Sigmoid colon (tissue), 7 donors: ENCODE data around the gene RABGAP1L. TPM values are rescaled to one million over a fixed set of nuclear protein-coding genes. Genes with fewer than 3 reads are reported as not detected.

Experiments
- DNase-seq: peaks from one replicate; pipeline ENCODE4 v3.0.0-alpha.2; 2019
- H3K27ac ChIP-seq, 4 donors: fragments of 200-600 bp; sonication (generic); one replicate each; pipeline ENCODE4 v1.5.1; 2016 to 2019; ENCODE audit warnings: mild to moderate bottlenecking in 1 of 4
- H3K27me3 ChIP-seq, 3 donors: fragments of 200-600 bp; sonication (generic); one replicate each; pipeline ENCODE4 v1.5.1; 2019; ENCODE audit warnings: mild to moderate bottlenecking in 1 of 3
- H3K36me3 ChIP-seq, 4 donors: fragments of 200-600 bp; sonication (generic); one replicate each; pipeline ENCODE4 v1.5.1; 2016 to 2019
- H3K4me1 ChIP-seq, 4 donors: fragments of 200-600 bp; sonication (generic); one replicate each; pipeline ENCODE4 v1.5.1; 2017 to 2019
- H3K4me3 ChIP-seq, 4 donors: fragments of 200-600 bp; sonication (generic); one replicate each; pipeline ENCODE4 v1.5.1; 2017 to 2019; ENCODE audit warnings: mild to moderate bottlenecking in 2 of 4, moderate library complexity in 1 of 4
- H3K9me3 ChIP-seq, 4 donors: fragments of 200-600 bp in 3 of 4; sonication (generic) in 3 of 4; one replicate each; pipeline versions ENCODE4 v1.5.1 to v1.6.1; 2013 to 2019
- EP300 ChIP-seq, 4 donors: sonication (generic); formaldehyde crosslinking; IDR thresholded peaks; one replicate each; pipeline ENCODE4 v1.6.1; 2017; ENCODE audit warnings: antibody characterized with exemption in 4 of 4
- POLR2A ChIP-seq, 2 donors: fragments of 450-650 bp; IDR thresholded peaks; one replicate each; pipeline ENCODE4 v1.6.1; 2016; ENCODE audit warnings: antibody characterized with exemption in 2 of 2, mild to moderate bottlenecking in 2 of 2, moderate library complexity in 2 of 2
- POLR2AphosphoS5 ChIP-seq, 4 donors: sonication (generic); formaldehyde crosslinking; IDR thresholded peaks; one replicate each; pipeline ENCODE4 v1.6.1; 2017; ENCODE audit warnings: antibody characterized with exemption in 4 of 4
- WGBS, 2 donors: extraction: QIAGEN DNeasy Blood & Tissue Kit; methylation state at CpG; one replicate each; pipeline ENCODE4 v1.1.7; 2013; 5-methylcytosine and 5-hydroxymethylcytosine counted together
- intact Hi-C: fragments of 100-400 bp; cut with DNase I; formaldehyde crosslinking; loops from one replicate; pipeline ENCODE4 v1.15.1; 2023
- polyA plus RNA-seq, 3 donors: library from polyadenylated mRNA; stranded (reverse); fragments of 200-250 nt; gene quantifications; one replicate each; pipeline ENCODE4 v1.2.3, GENCODE V29; 2013
- total RNA-seq, 4 donors: library from RNA; depleted of rRNA; stranded (reverse); fragments of >200 nt; gene quantifications; one replicate each; pipeline ENCODE4 v1.1.0, GENCODE V29; 2016
- TF ChIP-seq, protein P1 (sequence below), 4 experiments: fragments of 450-650 bp in 3 of 4; fragments of 200-600 bp in 1 of 4; IDR thresholded peaks; one replicate each; pipeline ENCODE4 v1.5.1; 2016 to 2019; ENCODE audit warnings: antibody characterized with exemption in 4 of 4, mild to moderate bottlenecking in 3 of 4, moderate library complexity in 2 of 4
- donor health status: healthy with polysubstance abuse.
- donor health status: Bipolar disorder and iron deficiency.
- donor health status: healthy.

The RABGAP1L gene
- total and polyA plus RNA-seq, 7 donors: 25.2 to 42.9 (median 35.4) TPM

DNA sequence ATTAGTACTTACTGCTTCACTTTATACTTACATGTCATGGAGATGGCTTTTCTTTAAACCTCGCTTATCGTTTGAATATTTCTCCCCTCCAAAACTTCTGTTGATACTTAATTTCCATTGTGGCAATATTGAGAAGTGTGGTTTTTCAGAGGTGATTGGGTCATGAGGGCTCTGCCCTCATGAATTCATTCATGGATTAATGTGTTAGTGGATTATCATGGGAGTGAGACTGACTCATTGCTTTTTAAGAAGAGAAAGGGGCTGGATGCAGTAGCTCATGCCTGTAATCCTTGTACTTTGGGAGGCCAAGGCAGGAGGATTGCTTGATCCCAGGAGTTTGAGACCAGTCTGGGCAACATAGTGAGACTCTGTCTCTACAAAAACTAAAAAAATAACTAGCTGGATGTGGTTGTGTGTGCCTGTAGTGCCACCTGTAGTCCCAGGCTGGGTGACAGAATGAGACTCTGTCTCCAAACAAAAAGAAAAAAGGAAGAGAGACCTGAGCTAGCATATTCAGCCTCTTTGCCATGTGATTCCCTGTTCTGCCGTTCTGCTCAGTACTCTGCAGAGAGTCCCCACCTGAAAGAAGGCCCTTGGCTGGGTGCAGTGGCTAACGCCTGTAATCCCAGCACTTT is 30.2 kb downstream of the RABGAP1L start:
- no peak for DNase-seq
- Histone ChIP-seq H3K27me3 (no peaks in the 10 kb centered on the region), H3K27ac (no peak overlapping the region), H3K9me3 (peaks cover 0 to 3% (median 0%) of the 10 kb centered on the region in 4 donors), H3K36me3 (no peaks in the 10 kb centered on the region), H3K4me1 (peaks cover 0 to 25% (median 18%) of the 10 kb centered on the region in 4 donors), H3K4me3 (no peak overlapping the region)
- 90 to 95% methylated on average over 4 of the region's 4 CpGs for WGBS, 2 donors
- TF ChIP-seq, protein P1, sequence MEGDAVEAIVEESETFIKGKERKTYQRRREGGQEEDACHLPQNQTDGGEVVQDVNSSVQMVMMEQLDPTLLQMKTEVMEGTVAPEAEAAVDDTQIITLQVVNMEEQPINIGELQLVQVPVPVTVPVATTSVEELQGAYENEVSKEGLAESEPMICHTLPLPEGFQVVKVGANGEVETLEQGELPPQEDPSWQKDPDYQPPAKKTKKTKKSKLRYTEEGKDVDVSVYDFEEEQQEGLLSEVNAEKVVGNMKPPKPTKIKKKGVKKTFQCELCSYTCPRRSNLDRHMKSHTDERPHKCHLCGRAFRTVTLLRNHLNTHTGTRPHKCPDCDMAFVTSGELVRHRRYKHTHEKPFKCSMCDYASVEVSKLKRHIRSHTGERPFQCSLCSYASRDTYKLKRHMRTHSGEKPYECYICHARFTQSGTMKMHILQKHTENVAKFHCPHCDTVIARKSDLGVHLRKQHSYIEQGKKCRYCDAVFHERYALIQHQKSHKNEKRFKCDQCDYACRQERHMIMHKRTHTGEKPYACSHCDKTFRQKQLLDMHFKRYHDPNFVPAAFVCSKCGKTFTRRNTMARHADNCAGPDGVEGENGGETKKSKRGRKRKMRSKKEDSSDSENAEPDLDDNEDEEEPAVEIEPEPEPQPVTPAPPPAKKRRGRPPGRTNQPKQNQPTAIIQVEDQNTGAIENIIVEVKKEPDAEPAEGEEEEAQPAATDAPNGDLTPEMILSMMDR (IDR thresholded peaks at IDR 0.05): no peak
- no peak for TF ChIP-seq POLR2AphosphoS5 (IDR thresholded peaks at IDR 0.05)
- TF ChIP-seq POLR2A (IDR thresholded peaks at IDR 0.05): no peak
- no peak for TF ChIP-seq EP300 (IDR thresholded peaks at IDR 0.05)
- intact Hi-C loops: no loop called here

DNA sequence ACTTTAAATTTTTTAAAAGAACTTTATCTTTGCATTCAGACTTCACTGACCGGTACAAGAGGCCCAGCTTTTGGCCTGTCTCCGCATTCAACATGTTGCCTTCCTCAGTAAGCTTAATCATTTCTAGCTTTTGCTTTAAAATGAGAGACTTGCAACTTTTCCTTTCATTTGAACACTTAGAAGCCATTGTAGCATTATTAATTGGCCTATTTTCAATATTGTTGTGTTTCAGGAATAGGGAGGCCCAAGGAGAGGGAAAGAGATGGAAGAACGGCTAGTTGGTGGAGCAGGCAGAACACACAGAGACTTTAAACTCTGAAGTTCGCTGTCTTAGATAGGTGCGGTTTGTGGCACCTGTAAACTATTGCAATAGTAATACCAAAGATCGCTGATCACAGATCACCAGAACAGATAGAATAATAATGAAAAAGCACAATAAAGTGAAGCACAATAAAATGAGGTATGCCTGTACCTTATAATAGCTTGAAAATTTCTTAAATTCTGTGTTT is 31.4 kb downstream of the RABGAP1L start:
- Histone ChIP-seq H3K4me1 (peaks cover 0 to 25% (median 18%) of the 10 kb centered on the region in 4 donors), H3K36me3 (no peaks in the 10 kb centered on the region), H3K27ac (no peak overlapping the region), H3K9me3 (peaks cover 0 to 3% (median 0%) of the 10 kb centered on the region in 4 donors), H3K27me3 (no peaks in the 10 kb centered on the region), H3K4me3 (no peak overlapping the region)
- intact Hi-C loops: no loop called here
- TF ChIP-seq, protein P1 (IDR thresholded peaks at IDR 0.05): no peak
- TF ChIP-seq EP300 (IDR thresholded peaks at IDR 0.05) (no peak), POLR2AphosphoS5 (IDR thresholded peaks at IDR 0.05) (no peak), POLR2A (IDR thresholded peaks at IDR 0.05) (no peak)
- 87% methylated on average over 6 of the region's 6 CpGs for WGBS, 2 donors
- no peak for DNase-seq

DNA sequence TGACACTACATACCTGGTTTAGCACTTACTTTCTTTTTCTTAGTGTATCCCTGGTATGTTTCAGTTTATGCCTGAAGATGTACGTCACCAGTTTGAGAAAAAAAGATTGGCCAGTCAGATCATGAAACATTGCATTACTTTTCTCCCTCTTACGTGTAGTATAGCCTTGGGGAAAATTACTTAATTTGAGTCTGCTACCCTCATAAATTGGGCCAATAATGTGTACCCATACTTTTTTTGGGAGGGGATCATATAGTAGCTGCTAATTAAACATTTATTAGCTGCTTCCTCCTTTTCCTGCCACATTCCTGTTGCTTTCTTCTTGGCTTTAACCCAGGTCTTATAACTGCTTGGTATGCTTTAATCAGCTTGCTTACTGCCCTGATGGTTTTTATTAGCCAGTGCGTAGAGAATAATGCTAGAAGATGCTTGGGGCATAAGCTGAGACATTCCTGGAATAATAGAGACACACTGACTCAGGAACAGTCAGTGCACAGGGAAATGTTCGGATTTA is 32.1 kb downstream of the RABGAP1L start:
- H3K36me3 ChIP-seq: no peaks in the 10 kb centered on the region
- intact Hi-C loops: no loop called here
- no peaks in the 10 kb centered on the region for H3K27me3 ChIP-seq
- H3K9me3 ChIP-seq: peaks cover 0 to 3% (median 0%) of the 10 kb centered on the region in 4 donors
- no peak for TF ChIP-seq POLR2AphosphoS5 (IDR thresholded peaks at IDR 0.05)
- TF ChIP-seq, protein P1 (IDR thresholded peaks at IDR 0.05): no peak
- TF ChIP-seq POLR2A (IDR thresholded peaks at IDR 0.05): no peak
- no peak for TF ChIP-seq EP300 (IDR thresholded peaks at IDR 0.05)
- H3K27ac ChIP-seq: peak overlapping the region in 1 of 4 donors; percentile 18
- DNase-seq: no peak
- H3K4me1 ChIP-seq: peaks cover 0 to 25% (median 18%) of the 10 kb centered on the region in 4 donors
- H3K4me3 ChIP-seq: no peak overlapping the region
- WGBS, 2 donors: 88 to 89% methylated on average over 4 of the region's 4 CpGs

DNA sequence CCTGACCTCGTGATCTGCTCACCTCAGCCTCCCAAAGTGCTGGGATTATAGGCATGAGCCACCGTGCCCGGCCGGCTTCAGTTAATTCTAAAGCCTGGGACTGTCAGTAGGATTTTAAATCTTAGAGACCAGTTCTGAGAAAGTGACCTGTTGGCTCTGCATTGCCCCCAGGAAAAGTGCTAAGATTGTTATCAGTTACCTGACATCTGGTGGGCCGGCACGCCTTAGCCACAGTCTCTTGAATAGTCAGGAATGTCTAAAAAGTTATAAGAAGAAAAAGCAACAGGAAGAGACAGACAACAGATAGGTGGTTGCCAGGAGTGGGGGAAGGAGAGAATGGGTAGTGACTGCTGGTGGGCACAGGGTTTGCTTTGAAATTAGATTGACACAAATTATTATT is 35.1 kb downstream of the RABGAP1L start:
- H3K4me3 ChIP-seq: no peak overlapping the region
- H3K4me1 ChIP-seq: peaks cover 0 to 25% (median 18%) of the 10 kb centered on the region in 4 donors
- no peak for DNase-seq
- 85 to 93% methylated on average over 6 of the region's 6 CpGs for WGBS, 2 donors
- TF ChIP-seq, protein P1 (IDR thresholded peaks at IDR 0.05): no peak
- no peak for TF ChIP-seq EP300 (IDR thresholded peaks at IDR 0.05)
- no peak for TF ChIP-seq POLR2A (IDR thresholded peaks at IDR 0.05)
- TF ChIP-seq POLR2AphosphoS5 (IDR thresholded peaks at IDR 0.05): no peak
- intact Hi-C loops: no loop called here
- H3K36me3 ChIP-seq: no peaks in the 10 kb centered on the region
- H3K9me3 ChIP-seq: no peaks in the 10 kb centered on the region
- no peaks in the 10 kb centered on the region for H3K27me3 ChIP-seq
- no peak overlapping the region for H3K27ac ChIP-seq
